Left lung (tissue), 10 donors: ENCODE data around the gene FAM114A1. TPM values are rescaled to one million over a fixed set of nuclear protein-coding genes. Genes with fewer than 3 reads are reported as not detected.

Experiments
- ATAC-seq: fragments of 200-7000 bp; cut with Tn5 transposase; one replicate; pipeline ENCODE4 v1.9.1; 2020; ENCODE audit warnings: moderate library complexity
- DNase-seq, 4 donors: peaks; one replicate each; pipeline ENCODE4 v3.0.0-alpha.2; 2013 to 2020
- H3K27ac ChIP-seq, 2 donors: fragments of 200-600 bp; sonication (generic) in 1 of 2; one replicate each; pipeline versions ENCODE4 v1.5.0 to v1.8.0; 2020 to 2021
- H3K27me3 ChIP-seq, 2 donors: fragments of 200-600 bp; sonication (generic) in 1 of 2; one replicate each; pipeline versions ENCODE4 v1.5.0 to v1.8.0; 2020 to 2021
- H3K36me3 ChIP-seq, 2 donors: fragments of 200-600 bp; sonication (generic) in 1 of 2; one replicate each; pipeline versions ENCODE4 v1.5.0 to v1.8.0; 2020 to 2021
- H3K4me1 ChIP-seq, 2 donors: fragments of 200-600 bp; one replicate each; pipeline ENCODE4 v1.8.0; 2021
- H3K4me3 ChIP-seq, 2 donors: fragments of 200-600 bp; sonication (generic) in 1 of 2; one replicate each; pipeline versions ENCODE4 v1.5.0 to v1.8.0; 2020 to 2021; ENCODE audit warnings: mild to moderate bottlenecking in 1 of 2
- H3K9me3 ChIP-seq, 2 donors: fragments of 200-600 bp; sonication (generic) in 1 of 2; one replicate each; pipeline versions ENCODE4 v1.5.0 to v1.8.0; 2020 to 2021
- intact Hi-C, 2 donors: fragments of 100-400 bp; cut with DNase I; formaldehyde crosslinking; loops; one replicate each; pipeline versions ENCODE4 v1.11.2 to v1.14.2; 2022
- polyA plus RNA-seq, 6 donors: library from polyadenylated mRNA; unstranded; fragments of 120-200 nt; gene quantifications; one replicate each; pipeline ENCODE4 v1.2.1, GENCODE V29; 2013; ENCODE audit not compliant: insufficient read length in 6 of 6
- total RNA-seq, 2 donors: library from RNA; stranded (reverse); fragmentation: NEBNext Ultra II Directional; extraction: Animal tissue kit (Norgen Biotek cat#: 25700); gene quantifications; one replicate each; pipeline ENCODE4 v1.2.1, GENCODE V29; 2021
- TF ChIP-seq, protein P1 (sequence below), 2 donors: fragments of 200-600 bp; sonication (generic) in 1 of 2; IDR thresholded peaks; one replicate each; pipeline versions ENCODE4 v1.5.0 to v1.8.0; 2021; ENCODE audit warnings: antibody characterized with exemption in 2 of 2
- donor health status: DM: no; HTN: yes; CAD: no.
- donor health status: DM: no; HTN: no; CAD: no.

Gene FAM114A1
- total and polyA plus RNA-seq, 8 donors = 51.5 to 81.1 (median 62.4) TPM

DNA sequence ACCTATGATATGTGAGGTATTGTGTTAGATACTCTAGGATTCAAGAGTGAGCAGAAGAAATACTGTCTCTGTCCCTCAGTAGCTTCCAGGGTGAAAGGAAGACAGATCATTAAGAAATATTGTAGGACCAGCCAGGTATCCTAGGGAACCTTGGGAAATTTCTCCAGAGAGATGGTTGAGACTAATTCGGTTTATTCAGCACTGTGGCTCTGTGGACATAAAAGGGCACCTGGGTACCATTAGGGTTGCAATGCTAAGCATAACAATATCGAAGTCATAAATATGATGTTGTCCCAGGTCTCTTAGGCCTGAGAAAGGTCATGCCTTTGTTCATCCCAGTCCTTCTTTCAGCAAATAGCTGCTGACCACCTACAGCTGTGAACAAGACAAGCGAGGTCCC, 61.0 kb downstream of the FAM114A1 start:
- Histone ChIP-seq H3K36me3 (peaks cover 3 to 92% of the 10 kb centered on the region in 2 donors), H3K27ac (no peak overlapping the region), H3K27me3 (no peaks in the 10 kb centered on the region), H3K9me3 (no peaks in the 10 kb centered on the region), H3K4me3 (no peak overlapping the region), H3K4me1 (no peaks in the 10 kb centered on the region)
- TF ChIP-seq, protein P1, sequence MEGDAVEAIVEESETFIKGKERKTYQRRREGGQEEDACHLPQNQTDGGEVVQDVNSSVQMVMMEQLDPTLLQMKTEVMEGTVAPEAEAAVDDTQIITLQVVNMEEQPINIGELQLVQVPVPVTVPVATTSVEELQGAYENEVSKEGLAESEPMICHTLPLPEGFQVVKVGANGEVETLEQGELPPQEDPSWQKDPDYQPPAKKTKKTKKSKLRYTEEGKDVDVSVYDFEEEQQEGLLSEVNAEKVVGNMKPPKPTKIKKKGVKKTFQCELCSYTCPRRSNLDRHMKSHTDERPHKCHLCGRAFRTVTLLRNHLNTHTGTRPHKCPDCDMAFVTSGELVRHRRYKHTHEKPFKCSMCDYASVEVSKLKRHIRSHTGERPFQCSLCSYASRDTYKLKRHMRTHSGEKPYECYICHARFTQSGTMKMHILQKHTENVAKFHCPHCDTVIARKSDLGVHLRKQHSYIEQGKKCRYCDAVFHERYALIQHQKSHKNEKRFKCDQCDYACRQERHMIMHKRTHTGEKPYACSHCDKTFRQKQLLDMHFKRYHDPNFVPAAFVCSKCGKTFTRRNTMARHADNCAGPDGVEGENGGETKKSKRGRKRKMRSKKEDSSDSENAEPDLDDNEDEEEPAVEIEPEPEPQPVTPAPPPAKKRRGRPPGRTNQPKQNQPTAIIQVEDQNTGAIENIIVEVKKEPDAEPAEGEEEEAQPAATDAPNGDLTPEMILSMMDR (IDR thresholded peaks at IDR 0.05) = no peak
- no peak for DNase-seq
- intact Hi-C loops = no loop called here
- no peak for ATAC-seq

DNA sequence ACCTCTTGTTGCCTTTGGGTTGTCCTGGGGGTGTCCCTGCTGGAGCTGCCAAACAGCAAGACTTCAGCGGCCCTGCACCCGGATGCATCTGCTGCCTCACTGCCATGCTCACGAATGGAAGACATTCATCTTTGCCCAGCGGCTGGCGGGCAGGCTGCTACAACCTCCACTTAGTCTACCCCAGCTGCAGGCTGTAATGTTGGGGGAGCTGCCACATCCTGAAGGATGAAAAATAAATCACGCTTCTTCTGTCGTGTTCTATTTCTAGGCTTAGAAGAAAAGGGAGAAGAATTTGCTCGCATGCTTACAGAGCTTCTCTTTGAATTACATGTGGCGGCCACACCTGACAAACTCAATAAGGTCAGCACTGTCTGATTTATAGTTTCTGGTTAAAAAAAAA, 61.4 kb downstream of the FAM114A1 start:
- Histone ChIP-seq H3K4me1 (no peaks in the 10 kb centered on the region), H3K9me3 (no peaks in the 10 kb centered on the region), H3K4me3 (no peak overlapping the region), H3K27me3 (no peaks in the 10 kb centered on the region), H3K36me3 (peaks cover 3 to 92% of the 10 kb centered on the region in 2 donors), H3K27ac (no peak overlapping the region)
- no peak for DNase-seq
- no peak for ATAC-seq
- intact Hi-C loops = no loop called here
- TF ChIP-seq, protein P1 (IDR thresholded peaks at IDR 0.05) = no peak

DNA sequence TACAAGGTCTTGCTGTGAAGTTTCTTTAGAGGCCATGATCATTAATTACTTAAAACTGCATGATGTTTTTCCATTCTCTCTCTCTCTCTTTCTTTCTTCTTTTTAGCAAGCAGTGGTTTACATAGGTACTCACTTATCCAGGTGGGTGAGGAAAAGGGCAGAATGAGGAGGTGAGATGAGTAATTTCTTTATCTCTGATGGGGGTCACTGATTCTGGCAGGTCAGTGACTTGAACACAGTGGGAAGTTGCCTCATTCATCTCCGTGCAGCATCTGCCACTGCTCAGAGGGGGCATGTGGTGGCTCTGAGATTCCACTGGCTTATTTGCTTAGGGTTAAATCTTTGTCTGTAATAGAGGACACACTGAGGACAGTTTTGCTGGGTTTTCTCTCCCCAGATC, 62.6 kb downstream of the FAM114A1 start:
- H3K9me3 ChIP-seq = no peaks in the 10 kb centered on the region
- peaks cover 3 to 95% of the 10 kb centered on the region in 2 donors for H3K36me3 ChIP-seq
- no peak for ATAC-seq
- no peaks in the 10 kb centered on the region for H3K4me1 ChIP-seq
- TF ChIP-seq, protein P1 (IDR thresholded peaks at IDR 0.05) = no peak
- DNase-seq = no peak
- H3K27ac ChIP-seq = no peak overlapping the region
- no peaks in the 10 kb centered on the region for H3K27me3 ChIP-seq
- intact Hi-C loops = no loop called here
- H3K4me3 ChIP-seq = no peak overlapping the region

DNA sequence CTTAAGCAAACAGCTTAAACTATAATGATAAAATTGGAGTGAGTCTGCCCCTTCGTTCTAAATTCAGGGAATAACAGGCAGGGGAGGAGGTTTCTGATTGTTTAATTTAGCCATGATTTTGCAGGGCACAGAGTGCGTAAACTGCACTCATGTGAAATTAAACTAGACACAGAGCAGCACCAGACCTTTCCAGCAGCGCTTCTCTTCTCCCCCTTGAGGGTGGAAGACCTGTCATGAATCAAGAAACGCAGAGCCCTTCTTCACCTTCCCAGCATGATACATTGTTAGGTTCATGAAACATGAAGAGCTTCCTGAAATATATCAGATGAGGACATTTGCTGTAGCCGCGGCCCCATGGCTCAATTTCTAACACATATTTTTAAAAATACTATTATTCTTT, 63.1 kb downstream of the FAM114A1 start:
- H3K36me3 ChIP-seq = peaks cover 3 to 96% of the 10 kb centered on the region in 2 donors
- no peak overlapping the region for H3K27ac ChIP-seq
- H3K4me3 ChIP-seq = no peak overlapping the region
- no peak for DNase-seq
- H3K9me3 ChIP-seq = no peaks in the 10 kb centered on the region
- no peak for ATAC-seq
- no peaks in the 10 kb centered on the region for H3K27me3 ChIP-seq
- H3K4me1 ChIP-seq = no peaks in the 10 kb centered on the region
- TF ChIP-seq, protein P1 (IDR thresholded peaks at IDR 0.05) = no peak
- intact Hi-C loops = no loop called here

DNA sequence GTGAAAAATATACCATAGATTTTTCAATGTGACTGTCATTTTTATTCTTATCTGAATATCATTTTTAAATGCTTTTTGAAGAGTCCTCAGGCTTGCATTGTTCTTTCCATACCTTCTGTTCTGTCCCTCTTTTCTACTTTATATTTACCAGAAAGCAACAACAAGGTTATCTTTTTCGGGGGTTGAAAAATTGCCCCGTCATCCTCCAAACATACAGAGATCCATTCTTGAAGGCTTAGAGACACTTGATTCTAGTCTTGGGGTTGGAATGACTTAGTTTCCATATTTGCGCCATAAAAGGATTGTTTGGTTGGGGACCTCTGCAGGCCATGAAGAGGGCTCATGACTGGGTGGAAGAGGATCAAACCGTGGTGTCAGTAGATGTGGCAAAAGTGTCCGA, 63.5 kb downstream of the FAM114A1 start:
- no peaks in the 10 kb centered on the region for H3K4me1 ChIP-seq
- TF ChIP-seq, protein P1 (IDR thresholded peaks at IDR 0.05) = no peak
- intact Hi-C loops = no loop called here
- no peaks in the 10 kb centered on the region for H3K9me3 ChIP-seq
- DNase-seq (no peak), ATAC-seq (no peak)
- H3K36me3 ChIP-seq = peaks cover 3 to 97% of the 10 kb centered on the region in 2 donors
- H3K27ac ChIP-seq = no peak overlapping the region
- no peak overlapping the region for H3K4me3 ChIP-seq
- no peaks in the 10 kb centered on the region for H3K27me3 ChIP-seq
